NCI-H526 treated with DMSO at 0.1 percent for 48 hours (cell line): ENCODE results near the gene OSBPL7.

Experiments used
- DNase-seq: peaks from one replicate; lab custom pipeline; 2025; lab: John Stamatoyannopoulos, UW

The OSBPL7 gene

DNA sequence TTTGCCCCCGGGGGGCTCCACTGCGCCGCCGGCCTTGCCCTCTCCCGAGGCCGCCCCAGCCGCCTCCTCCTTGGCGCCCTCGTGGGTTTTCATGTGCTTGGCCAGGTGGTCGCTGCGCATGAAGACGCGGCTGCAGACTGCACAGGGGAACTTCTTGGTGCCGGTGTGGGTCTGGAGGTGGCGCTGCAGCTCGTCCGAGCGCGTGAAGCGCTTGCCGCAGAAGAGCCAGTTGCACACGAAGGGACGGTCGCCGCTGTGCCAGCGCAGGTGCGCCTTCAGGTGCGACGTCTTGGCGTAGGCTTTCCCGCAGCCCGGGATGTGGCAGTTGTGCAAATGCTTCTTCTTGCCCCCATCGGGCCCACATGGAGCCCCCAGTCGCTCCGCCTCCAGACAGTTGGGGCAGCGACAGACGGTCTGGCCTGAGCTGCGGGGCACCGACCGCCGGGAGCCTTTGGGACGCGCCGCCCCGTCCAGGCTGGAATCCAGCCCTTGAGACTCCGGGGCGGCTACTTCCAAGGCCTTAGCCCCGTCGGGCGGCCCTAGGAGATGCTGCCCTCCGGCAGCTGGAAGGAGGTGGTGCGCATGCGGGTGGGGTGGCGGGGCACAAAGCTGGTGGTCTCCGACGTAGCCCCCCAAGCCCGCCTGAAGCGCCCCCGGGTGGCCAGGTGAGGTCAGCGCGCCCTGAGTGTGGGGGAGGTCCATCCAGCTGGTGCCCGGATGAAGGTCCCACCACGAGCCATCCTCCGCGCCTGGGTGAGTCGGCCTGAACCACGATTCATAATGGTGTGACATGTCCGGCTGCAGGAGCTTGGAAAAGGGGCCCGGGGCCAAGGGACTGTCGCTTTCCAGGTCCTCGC lies 26.0 kb upstream of the OSBPL7 start:
- no peak for DNase-seq

DNA sequence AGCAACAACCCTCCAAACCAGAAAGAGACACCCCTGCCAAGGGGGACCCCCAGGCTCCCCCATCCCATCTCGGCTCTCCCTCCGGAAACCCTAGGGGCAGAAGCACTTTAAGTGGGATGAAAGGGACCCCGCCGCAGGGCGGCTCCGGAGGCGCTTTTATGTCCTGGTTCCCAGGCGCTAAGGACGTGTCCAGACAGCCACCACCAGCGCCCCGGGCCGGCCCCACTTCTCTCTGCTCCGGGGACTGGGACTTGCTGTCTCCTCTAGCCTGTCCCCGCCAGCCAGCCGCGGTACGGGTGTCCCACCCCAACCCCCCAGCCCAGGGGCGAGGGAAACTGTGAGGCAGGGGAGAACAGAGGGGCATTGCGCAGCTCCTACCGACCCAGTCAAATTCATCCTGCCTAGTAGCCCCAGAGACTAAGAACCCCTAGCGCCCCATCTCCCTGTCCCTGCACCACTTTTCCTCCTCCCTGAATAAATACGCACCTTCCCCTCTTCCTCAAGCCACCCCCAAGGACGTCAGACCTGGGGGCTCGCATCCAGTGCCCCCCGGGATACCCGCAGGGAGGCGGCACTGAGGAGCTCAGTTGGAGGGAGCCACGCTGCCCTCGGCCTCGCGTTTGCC lies 25.2 kb upstream of the OSBPL7 start:
- no peak for DNase-seq

DNA sequence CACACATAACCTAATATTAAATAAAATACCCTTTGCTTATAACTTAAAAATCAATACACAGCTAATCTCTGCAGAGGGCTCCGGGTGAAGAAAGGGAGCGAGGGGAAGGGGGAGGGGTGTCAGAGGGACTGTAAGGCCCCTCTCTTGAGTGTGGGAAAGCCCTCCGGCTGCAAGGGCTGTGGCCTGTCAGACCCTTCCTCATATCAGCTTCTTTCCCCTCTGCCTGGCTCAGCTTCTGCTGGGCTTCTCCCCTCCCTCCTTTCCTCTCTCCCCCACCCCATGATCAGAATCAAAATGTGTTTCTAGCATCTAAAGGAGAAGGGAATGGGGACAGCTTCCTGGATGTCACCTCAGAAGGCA lies 24.1 kb upstream of the OSBPL7 start:
- no peak for DNase-seq

DNA sequence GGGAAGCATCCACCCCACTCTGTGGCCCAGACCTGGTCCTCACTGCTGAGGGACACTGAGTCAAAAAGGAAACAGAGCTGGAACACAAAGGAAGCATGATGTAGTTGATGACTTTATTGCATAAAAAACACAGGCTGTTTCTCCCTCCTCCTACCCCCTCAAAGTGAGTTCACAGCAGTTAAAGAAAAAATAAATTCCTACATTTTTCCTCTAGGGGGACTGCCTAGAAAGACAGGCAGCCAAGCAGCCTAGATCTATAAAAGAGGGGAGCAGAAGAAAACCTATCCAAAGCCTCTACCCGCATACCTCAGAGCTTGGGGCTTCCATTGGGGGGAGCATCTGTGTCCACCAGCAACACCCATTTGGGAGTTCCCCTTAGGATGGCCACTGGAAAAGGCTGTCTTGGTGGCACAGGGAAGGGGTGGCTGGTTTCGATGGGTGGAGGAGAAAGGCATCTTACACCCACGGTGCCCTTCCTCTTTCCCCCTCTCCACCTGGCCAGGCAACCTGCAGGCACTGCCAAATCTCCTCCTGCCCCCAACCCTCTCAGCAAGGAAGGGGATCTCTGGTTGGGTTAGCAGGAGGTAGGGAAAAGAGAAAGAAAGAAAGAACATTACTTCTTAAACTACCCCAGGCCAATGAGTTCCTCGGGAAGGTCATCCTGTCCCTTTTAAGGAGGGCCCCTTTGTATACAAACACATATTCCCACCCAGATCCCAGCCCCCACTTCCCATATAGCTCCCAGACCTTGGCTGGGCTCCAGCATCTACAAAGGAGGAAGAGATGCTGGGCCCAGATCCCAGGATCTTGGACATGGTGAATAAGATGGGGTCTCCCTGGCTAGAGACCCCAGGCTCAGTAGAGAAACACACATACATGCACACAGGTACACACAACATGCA lies 23.5 kb upstream of the OSBPL7 start:
- no peak for DNase-seq

DNA sequence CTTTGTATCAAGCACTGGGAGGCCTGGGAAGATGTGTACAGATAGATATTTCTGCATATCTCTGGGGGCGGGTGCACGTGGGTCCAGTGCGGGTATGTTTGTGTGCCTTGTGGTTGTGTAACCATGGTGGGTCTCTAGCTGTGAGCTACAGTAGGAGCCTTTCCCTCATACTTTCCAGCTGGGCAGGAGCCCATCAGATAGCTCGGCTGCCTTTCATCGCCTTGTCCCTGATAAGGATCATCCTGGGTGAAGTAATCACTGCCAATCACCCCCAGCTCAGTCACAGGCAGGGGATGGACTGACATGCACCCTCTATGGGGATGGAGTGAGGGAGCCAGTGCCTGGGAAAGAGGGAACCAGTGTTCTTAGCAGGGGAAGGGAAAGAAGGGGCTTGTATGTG lies 22.6 kb upstream of the OSBPL7 start:
- no peak for DNase-seq

DNA sequence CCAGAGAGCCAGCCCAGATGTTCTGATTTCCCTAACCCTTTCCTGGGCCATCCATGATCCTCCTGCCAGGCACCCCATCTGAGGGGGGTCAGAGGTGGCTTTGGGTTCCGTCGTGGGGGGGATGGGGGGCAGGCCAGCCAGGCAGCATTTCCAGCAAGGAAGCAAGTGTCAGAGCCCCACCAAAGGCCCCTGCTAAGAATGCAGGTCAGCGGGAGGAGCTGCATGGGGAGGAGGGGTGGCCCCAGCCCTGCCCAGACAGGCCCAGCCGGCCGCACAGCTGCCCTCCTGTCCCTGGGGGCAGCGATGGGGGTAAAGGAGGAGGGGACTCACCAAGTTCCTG lies 21.8 kb upstream of the OSBPL7 start:
- DNase-seq, result no peak

DNA sequence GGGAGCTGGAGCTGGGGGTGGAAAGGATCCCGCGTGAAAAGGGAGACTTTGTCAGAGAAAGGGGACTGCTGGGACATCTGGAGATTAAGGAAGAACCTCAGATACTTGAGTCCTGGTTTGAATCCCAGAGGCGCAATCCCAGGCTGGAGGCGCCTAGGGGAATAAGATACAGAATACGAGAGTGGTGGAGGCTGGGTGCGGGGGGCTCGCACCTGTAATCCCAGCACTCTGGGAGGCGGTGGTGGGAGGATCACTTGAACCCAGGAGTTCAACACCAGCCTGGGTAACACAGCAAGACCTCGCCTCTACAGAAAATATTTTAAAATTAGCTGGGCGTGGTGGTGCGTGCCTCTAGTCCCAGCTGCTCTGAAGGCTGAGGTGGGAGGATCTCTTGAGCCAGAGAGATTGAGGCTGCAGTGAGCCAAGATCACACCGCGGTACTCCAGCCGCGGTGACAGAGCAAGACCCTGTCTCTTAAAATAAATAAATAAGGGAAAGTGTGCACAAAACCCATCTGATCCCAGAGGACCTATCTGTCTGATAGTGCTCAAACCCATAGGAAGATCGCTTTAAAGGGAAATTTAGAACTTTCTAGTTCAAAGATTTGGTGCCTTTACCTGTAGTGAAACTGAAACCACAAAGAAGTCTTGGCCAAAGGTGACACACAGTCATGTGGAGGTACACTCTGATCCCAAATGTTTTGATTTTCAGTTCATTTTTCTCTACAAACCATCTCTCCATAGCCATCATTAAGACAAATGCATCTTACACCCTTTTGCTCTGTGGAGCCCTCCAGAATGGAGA lies 20.1 kb upstream of the OSBPL7 start:
- DNase-seq, result no peak

DNA sequence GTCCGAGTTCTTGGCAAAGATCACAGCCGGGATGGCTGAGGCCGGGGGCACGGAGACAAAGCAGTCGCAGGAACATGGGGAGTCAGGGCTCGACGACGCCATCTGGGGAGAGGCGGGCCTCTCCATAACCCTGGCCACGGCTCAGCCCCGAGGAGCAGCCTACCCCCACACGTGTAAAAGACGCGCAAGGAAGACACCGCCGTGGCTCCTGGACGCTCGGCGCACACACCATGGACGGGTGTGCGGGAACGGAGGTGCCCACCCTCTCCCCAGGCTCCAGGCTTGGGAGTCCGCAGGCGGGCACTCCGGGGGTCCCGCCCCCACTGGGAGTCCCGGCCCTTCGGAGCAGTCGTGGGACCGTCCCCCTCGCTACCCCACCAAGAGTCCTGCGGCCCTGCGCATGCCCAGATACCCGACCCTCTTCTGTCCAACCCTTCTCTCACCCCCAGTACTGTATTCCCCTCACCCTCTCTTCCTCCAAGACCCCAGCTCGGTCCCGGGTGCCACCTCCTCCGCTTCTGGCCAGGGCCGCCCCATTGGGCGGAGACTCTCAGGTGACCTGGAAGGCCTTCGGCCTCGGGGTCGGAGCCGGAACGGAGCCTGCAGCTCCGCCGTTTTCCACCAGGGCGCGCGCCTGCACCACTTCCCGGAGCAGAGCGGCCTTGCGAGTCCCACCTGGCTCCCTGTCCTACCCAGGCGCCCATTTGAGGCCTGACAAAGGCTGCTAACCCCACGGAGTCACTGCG lies 19.3 kb upstream of the OSBPL7 start, which contains the start of gene SCRN2:
Gene SCRN2, minus strand, starts transcription at position 532 of the 746 bp plus-strand sequence. Its CDS starts 430 bp downstream, at position 102.
- peak; percentile 80 for DNase-seq

DNA sequence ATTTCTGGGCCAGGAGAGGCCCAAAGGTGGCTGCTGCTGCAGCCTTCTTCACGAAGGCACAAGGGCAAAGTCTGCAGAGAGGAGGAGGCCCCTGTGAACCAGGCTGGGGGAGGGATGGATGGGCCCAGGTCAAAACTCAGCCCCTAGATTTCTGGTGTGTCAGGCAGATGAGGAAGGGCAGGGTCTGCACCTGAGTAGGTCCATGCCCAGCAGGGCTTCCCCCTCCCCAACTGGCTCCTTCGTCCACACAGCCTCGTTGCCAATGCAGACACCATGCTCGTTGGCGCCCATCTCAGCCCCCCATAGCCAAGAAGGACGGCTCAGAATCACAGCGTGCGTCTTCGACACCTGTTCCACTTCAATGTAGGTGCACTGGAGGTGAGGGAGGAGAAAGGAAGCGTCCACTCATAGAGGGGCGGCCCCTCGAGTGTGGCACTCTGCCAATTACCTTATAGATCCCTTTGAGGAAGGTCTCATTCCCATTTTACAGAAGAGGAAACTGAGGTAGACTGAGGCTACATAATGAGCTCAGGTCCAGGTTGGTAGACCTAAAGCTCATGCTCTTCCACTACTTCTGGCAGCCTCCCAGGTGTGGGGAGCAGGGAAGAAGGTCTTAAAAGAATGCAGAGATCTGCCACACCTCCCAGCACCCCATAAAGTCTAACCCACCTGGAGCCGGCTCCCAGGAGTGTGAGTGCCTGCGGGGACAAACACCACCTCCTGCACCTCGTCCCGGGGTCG lies 18.6 kb upstream of the OSBPL7 start:
- DNase-seq, result no peak

DNA sequence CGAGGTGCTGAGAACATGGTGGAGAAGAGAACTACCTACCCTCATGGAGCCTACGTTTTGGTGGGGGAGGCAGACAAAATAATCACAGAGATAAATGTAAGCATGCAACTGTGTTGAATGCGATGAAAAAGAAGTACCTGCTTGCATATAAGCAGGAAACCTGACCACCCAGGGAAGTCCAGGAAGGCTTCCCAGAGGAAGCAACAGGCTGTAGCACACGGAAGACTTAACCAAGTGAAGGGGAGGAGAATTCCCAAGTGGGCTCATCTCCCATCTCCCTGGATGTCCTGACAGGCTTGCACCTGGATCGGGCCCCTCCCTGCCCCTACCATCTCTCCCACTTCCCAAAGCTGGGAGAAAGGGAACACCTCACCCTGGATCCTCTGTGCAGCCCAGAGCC lies 17.5 kb upstream of the OSBPL7 start:
- no peak for DNase-seq

DNA sequence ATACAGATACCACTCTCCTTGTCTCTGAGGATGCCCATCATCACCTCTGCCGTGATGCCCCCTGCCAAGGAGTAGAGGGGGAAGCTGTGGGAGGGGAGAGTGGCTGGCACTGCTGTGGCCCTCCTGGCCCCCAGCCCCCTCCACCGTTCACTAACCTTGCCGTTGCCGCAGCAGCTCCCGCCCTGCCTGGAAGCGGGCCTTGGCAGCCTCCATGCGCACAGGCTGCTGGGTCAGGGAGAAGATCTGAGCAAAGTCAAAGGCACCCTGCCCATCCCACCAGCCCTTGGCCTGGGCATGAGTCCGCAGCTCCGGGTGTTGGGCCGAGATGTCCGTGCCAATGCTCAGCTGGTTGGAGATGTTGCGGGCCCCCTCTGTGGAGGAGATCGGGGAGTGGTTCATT lies 17.0 kb upstream of the OSBPL7 start:
- no peak for DNase-seq

DNA sequence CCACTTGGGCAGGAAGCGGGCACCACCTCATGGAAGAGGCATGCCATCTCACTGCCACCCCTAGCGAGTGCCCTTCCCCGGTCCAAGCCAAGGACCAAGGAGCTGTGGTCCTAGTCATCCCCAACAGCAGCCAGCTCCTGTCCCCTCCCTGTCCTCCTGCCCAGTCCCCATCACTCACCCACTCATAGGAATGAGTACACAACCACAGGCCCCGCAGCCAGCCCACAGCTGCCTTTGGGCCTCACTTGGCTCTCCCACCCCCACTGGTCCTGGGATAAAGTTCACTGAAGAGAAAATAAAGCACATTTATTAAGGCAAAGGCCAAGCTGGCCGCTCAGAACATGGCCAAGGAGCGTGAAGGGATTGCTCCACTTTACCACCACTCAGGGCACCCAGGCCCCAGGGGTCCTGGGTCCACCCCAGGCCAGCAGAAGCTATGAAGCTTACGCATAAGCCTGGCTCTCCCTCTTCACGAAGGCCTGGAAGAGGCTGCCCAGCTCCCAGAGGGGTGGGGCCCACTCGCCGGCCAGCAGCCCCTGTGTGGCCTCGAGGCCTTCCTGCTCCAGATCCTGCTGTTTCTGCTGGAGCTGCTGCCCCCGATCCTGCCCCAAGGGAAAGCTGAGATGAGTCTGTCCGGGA lies 15.9 kb upstream of the OSBPL7 start:
- DNase-seq, result no peak

DNA sequence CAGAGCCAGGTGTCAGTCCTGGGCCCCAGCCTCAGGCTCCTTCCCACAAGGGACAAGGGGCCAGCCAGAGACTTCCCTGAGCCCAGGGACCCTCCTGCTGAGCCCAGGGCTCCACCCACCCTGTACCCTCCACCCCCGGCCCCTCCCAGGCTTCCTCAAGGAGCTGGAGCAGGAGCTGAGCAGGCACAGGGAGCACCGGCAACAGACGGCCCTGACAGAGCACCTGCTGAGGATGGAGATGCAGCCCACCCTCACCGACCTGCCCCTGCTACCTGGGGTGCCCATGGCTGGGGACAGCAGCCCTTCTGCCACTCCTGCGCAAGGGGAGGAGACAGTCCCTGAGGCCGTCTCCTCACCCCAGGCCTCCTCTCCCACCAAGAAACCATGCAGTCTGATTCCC lies 15.0 kb upstream of the OSBPL7 start:
- DNase-seq, result no peak

DNA sequence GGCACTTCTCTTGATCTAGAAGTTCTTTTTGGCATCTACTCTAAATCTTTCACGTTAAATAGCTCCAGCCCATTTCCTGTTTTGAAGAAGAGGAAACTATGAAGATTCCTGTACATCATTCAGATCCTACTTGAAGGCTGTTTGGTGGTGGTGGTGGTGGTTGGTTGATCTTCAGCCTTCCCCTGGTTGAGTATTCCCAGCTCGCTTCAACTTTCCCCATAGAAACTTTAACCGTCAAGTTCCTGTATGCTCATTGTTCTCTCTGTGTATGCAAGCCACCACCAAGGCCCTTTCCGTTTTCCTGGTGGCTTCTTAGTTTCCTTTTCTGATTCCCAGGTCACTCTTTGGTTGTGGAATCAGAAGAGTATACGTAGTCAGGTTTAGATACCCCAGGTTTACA lies 13.2 kb upstream of the OSBPL7 start:
- DNase-seq, result no peak

DNA sequence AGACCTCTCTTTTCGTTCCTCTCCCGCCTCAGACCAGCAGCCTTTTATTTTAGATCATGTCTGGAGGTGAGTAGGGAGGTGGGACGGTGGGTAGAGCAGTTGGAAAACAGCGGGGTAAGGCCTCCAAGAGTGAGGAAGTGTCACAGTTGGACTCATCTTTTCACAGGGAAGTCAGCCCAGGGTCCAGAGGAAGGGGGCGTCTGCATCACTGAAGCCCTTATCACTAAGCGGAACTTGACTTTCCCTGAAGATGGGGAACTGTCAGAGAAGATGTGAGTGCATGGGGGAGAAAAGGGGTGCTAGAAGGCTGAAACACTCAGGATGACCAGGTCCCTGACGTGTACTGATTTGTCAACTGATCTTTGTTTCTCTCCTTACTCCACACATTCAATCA lies 10.3 kb upstream of the OSBPL7 start:
- no peak for DNase-seq

DNA sequence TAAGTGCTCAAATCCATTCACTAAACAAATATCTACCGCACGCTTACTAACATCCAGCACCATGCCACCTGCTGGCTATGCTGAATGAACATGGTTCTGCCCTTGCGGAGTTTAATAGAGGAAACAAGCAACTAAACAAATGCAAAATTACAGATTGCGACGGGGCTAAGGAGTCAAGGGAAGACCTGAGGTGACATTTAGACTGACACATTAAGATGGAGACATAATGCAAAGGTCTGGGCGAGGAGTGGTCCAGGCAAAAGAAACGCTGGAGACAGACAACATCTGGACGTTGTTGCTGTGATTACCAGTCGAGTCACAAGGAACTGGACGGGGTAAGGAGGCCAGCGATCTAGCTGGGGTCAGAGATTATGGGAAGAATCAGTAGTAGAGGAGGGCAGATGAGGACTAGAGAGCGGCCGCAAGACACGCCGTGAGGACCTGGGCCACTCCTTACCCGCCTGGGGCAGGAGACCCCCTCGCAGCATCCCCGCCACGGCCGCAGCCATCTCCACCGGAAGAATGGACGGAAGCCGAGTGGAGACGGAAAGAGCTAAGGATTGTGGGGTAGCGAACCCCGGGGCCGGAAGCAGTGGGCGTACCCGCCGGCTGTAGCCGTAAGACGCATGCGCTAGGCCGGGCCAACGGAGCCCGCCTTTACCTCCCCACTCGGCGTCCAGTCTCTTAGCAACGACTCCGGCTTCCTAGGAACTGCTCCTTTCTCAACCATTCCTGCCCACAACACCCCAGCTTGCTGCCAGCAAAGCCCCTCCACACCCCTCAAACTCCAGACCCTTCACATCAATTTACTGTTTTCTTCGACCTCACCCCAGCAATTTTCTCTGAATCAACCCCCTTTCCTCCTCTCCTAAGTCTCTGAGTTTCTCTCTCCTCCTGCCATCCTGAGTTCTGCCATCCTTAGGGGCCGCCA lies 9.7 kb upstream of the OSBPL7 start, which contains the start of the genes LRRC46 and MRPL10:
Gene LRRC46, plus strand, starts transcription at position 668 of the 931 bp plus-strand sequence. CDS start 320 bp downstream, outside the sequence.
Gene MRPL10, minus strand, starts transcription at position 539 of the 931 bp plus-strand sequence. Its CDS starts 30 bp downstream, at position 509.
- DNase-seq, result peak; percentile 95

DNA sequence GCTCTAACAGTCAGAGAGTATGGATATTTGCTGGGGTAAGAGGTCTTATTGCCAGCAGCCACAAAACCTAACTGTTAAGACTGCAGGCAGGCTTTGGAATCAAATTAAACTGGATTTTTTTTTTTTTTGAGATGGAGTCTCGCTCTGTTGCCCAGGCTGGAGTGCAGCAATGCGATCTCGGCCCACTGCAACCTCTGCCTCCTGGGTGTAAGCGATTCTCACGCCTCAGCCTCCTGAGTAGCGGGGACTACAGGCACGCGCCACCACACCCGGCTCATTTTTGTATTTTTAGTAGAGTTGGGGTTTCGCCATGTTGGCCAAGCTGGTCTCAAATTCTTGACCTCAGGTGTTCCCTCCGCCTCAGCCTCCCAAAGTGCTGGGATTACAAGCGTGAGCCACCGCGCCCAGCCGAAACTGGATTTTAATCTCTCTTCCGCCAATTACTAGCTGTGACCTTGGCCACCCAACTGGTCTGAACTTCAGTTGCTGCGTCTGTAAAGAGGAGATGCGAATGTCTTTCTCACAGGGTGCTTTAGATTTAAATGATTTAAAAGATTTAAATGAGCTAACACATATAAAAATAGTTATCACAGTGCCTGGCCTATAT lies 8.9 kb upstream of the OSBPL7 start:
- no peak for DNase-seq

DNA sequence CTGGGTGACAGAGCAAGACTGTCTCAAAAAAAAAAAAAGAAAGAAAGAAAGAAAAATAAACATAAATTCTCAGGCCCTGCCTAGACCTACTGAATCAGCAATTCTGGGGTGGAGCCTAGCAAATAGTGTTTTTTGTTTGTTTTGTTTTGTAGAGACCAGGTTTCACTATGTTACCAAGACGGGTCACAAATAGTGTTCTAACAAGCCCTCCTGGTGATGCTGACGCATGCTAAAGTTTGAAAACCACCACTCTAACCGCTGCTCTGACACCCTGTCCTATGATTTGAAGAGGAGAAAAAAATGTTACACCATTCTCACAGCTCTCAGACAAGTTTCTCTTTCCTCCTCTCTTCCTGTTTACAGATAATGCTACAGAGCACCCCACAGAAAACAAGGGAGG lies 8.3 kb upstream of the OSBPL7 start:
- no peak for DNase-seq
